Measurements from ENCODE around the gene GNAT1. TPM values are rescaled to one million over a fixed set of nuclear protein-coding genes. Genes with fewer than 3 reads are reported as not detected.
"Not testable (repeated sequence)": the region's sequence is repeated elsewhere in the genome, so short reads cannot be mapped to it uniquely, and the experiment has no call there.

Gene GNAT1
- total RNA-seq, 1 donor from 2014 or later: not detected

GRCh38 chr3:50203809-50204803 is 12.7 kb downstream of the GNAT1 start:
- DNase-seq: no peak

DNA sequence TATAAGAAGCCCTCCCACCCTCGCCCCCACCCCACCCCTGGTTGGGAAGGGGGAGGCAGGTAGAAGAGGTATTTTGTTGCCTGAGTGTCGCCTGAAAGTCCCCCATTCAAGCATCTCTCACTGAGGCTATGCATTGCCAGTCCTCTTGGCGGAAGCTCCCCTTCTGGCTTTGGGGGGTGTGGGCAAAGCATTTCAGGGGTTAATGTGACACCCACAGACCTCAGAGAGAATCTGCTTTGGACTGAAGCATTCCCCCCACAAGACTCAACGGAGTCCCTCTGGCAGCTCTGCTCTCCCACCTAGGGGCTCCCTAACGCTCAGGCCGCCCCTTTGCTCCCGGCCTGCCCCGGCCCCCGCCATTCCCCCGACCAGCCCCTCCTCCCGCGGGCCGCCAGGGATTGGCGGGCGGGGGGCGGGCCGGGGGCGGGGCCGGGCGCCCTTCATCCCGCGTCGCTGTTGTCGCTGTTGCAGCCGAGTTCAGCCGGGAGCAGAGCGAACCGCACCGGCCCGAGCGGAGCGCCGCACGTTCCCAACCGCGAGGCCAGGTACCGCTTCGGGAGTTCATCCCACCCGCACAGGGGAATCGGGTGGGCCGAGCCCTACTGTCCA is 13.5 kb downstream of the GNAT1 start, which contains the start of gene SLC38A3:
TSS of gene SLC38A3 (plus strand) at position 468 of the 609 bp plus-strand sequence. CDS start 8,929 bp downstream, outside the sequence.
- DNase-seq: peak; percentile 21

DNA sequence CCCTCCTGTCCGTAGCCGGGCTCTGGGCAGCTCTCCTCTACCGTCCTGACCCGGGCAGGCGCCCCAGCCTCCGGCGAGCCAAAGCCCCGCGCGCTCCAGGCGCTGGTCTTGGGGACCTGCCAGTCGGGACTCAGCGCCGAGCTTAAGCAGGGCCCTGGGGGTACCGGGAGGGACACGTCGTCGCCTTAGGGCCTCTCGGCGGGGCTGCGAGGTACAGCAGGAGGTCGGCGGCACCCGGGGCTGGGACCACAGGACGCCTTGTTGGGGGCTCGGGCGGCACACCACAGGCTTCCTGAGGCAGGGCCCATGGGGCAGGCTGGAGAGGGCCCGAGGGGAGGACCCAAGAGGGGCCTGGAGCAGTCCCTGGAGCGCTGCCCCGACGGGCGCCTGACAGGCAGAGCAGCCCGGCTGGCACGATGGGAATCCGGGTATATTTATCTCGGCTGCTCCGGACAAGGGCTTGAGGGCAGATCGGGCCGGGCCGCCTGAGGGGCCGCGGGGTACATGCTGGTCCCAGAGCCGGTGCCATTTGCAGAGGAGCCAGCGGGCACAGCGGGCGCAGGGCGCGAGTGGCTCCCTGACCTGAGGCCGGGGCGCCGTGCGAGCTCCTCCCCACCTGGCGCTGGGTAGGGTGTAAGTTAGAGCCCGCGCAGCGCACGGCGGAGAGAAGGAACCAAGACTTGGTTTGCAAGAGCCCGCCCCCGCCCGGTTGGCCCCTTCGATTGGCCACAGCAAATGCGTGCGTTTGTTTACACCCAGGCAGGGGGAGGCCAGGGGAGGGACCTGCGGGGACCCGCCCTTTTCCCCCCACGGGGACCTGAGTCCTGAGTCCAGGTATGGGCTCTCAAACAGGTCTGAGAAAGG is 14.2 kb downstream of the GNAT1 start:
- DNase-seq: peak; percentile 43

- no peak for DNase-seq
These were observed 16.1 kb downstream of the GNAT1 start for GRCh38 chr3:50207359-50208042.

DNA sequence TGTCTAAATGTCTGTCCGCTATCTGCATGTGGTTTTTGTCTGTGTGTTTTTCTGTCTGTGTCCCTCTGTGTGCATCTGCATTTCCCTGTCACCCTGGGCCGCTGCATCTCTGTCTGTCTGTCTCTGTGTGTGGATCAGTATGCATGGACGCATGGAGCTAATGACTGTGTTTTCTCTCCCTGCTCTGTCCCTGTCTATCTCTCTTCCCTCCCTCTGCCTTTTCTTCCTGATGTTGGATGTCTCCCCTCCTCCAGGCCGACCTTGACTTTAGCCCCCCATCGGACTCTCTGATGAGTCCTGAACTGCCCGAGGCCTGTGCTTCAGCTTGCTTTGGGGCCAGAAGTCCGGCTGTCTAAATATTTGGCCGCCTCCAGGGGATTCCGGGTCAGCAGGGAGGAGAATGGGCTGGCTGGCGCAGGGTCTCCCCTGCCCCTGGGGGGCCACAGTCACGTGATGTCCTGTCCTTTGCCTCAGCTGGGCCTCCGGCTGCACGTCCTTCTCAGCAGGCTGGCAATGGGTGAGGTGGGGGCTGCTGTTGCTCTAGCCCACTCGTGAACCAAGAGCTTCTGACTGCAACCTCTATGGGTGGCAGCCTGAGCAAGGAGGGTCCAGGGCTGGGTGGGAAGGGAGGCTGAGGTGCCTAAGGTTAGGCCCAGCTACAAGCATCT is 17.4 kb downstream of the GNAT1 start:
- no peak for DNase-seq

DNA sequence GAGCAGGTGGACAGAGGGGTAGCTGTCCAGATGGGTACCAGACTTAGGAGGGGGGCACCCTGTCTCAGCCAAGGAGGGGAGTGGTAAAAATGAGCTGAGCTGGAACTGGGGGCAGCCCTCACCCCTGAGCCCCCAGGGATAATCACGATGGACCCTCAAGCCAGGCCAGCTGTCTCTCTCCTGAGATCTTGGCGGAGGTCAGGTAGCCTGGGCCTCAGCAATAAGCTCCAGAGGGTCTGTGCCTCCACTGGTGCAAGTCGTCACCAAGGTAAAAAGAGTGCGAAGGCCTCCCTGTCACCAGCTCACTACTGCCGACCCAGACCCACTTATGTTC is 18.7 kb downstream of the GNAT1 start:
- DNase-seq: no peak

DNA sequence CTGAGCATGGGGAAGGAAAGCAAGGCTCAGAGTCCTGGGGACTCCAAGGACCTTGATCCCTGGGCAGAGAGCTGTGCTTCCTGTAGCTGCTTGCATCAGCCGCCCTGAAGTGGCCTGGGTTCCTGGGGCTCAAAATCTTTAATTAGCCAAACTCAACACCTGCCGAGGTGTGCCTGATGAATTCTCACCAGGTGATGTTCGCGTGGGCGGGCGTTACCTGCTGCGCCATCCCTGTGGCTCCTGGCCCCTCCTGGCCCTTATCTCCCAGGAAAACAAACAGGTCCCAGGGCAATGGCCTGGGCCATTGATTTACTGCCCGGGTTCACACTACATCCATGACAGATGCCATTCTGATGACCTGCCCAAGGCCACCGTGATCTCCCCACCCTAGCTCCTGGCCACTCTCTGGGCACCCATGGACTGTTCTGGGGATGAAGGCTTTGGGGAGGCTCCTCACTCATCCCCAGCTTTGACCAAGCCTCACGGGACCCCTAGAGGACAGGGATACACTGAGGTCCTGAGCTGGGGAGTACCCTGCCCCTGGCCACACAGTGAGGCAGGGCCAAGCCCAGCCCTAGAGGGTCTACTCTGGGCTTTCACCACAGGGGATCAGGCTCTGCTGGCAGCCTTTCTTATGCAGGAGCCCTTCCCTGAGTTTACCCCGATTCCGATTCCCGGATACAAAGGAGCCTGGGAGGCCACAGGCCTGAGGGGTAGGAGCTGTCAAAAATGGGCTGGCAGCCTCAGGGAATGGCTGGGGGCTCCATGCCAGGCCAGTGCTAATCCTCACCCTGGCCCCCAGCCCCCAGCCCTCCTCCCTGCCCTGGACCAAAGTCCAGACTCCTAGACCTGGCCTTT is 19.3 kb downstream of the GNAT1 start:
- DNase-seq: no peak

- not testable (repeated sequence) for DNase-seq
These were observed 19.9 kb downstream of the GNAT1 start for GRCh38 chr3:50211368-50211717.

DNA sequence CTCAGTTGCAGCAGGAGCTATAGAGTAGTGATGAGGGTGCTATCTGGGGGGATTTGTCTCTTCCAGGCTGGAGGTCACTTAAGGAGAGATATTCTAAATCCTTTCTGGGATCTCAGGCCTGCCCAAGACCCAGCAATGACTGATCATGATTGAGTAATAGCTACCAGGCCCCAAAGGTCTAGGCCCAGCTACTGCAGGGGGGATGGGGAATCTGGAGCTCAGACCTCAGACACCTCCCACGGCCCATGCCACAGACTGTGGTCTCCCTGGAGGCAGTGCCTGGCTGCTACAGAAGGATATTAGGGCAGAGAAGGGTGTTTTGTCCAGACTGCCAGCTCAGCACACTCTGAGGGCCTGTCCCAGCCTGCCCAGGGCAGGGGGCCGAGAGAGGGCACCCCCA is 20.5 kb downstream of the GNAT1 start:
- DNase-seq: no peak

DNA sequence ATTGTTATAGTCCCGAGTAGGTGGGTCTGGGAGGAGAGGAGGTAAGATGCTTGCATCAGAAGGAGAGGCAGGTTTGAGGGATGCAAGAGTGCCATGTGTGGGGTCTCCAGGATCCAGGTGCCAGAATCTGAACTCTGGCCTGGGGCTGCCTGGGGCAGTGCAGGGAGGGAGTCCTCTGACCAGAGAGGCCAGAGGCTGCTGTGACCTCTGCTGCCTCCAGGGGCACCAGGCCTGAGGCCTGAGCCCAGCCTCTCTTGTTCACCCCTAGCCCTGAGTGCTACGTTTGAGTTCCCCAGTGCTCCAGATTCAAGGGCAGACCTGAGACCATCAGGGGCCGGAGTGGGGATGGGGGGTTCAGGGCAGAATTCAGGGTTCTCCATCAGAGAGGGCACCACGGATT is 21.1 kb downstream of the GNAT1 start:
- no peak for DNase-seq

DNA sequence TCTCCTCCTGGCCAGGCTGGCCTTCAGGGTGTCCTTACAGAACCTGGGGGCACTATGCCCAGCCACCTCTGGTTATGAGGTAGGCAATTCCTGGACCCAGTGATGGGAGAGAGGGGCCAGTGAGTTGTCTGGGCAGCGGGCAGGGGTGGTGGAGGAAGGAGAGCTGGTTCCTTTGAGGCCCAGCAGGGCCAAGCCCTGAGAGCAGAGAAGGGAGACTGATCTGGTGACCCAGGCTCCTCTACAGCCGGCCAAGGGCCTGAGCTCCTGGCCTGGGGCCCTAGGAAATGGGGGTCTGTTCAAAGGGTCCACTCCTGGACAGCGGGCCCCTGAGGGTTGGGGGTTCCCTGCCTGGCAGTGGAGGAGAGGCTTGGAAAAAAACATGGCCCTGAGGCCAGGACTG is 21.6 kb downstream of the GNAT1 start:
- DNase-seq: no peak

- DNase-seq: no peak
These were observed 22.0 kb downstream of the GNAT1 start for GRCh38 chr3:50213373-50213772.

GRCh38 chr3:50214824-50215223 is 23.4 kb downstream of the GNAT1 start:
- no peak for DNase-seq

DNA sequence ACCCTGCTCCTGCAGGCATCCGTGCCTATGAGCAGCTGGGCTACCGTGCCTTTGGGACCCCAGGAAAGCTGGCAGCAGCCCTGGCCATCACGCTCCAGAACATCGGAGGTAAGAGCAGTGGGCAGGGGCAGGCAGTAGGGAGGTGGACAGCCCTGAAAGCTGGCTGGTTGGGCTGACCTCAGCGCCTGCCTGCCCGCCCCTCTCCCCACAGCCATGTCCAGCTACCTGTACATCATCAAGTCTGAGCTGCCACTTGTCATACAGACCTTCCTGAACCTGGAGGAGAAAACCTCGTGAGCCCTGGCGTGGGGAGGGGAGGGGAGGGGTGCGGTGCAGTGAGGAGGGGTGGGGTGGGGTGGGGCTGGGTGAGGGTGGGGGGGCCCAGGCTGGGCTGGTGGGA is 24.1 kb downstream of the GNAT1 start:
- no peak for DNase-seq

DNA sequence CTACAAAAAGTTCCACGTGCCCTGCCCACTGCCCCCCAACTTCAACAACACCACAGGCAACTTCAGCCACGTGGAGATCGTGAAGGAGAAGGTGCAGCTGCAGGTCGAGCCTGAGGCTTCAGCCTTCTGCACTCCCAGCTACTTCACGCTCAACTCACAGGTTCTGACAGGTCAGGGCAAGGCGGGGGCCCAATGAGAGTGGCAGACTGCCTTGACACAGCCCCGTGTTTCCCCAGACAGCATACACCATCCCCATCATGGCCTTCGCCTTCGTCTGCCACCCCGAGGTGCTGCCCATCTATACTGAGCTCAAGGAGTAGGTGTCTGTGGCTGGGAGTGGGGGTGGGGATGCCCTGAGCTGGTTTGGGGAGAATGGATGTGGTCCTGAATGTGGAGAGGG is 26.3 kb downstream of the GNAT1 start:
- DNase-seq: no peak

DNA sequence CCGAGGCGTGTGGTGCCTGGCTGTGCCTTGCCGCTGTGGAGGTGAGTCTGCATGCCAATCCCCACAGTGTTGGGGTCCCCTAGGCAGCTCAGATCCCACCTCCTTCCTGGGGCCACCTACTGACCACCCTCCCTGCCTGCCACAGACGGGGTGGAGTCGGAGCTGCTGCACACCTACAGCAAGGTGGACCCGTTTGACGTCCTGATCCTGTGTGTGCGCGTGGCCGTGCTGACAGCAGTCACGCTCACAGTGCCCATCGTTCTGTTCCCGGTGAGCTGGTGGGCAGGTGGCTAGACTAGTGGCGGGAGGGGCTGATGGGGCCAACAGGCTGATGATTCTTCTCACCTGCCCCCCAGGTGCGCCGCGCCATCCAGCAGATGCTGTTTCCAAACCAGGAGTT is 27.0 kb downstream of the GNAT1 start:
- DNase-seq: no peak

DNA sequence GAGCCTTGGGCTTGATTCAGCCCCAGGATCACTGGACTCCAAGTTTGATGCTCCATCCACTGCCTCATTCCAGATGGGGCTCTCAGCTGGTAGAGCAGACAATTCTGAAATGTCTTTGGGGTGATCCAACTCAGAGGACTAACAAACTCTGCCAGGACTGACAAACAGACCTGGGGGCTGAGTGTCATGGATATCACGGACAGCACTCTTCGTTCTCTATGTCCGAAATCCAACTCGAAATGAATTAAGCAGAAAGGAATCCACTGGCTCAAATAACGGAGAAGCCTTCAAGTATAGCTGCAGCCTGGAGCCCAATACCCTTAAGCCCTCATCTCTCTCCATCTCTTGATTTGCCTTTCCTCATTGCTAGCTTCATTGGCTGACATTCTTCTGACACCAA is 27.9 kb downstream of the GNAT1 start:
- no peak for DNase-seq

DNA sequence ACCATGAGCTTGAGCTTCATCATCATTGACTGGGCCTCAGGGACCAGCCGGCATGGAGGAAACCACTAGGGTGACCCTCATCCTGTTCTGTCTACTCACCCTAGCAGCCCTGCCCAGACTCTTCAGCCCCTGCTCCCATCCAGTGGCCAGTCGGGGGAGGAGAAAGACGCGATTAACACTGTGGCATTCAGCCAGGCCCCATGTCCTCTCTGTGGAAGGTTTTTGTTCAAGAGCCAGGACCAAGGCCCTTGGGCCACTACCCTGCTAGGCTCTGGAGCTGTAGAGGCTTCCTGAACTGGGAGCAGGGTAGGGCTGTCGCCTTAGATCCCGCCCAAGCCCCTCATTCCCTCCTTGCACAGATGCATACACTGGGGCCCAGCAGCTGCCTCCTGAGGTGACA is 28.7 kb downstream of the GNAT1 start:
- DNase-seq: no peak

GRCh38 chr3:50221051-50221410 is 29.6 kb downstream of the GNAT1 start:
- no peak for DNase-seq

DNA sequence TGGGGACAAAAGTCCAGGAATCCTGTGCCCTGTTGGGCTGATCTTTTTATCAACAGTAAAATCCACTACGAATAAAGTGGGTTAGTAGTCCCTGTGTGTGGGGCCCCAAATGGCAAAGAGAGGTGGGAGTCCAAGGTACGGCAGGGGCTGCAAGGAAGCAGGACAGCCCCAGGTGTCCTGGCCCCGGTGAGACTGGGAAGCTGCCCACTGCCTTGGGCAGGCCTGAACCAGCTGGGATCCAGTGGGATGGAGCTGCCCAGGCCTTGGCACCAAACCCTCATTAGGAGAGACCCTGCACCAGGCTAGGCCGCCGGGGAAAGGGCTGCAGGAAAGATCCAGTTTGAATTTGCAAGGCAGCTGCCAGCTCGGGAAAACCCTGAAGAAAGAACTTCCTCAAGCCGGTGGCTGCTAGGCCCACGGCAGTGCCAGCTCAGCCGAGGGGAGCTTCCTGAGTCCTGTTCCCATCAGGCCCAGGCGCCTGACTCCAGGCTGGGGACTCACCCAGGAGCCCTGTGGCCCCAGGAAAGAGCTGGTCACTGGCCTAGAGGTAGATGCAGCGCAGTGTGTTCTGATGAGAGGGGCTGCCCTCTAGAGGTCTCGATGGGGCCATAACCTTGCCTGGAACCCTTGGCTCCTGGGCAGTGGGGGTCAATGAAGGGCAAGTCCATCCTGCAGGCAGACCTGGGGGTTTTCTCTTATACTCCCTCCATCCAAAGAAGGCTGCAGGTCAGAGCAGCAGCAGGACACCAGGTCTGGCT is 30.2 kb downstream of the GNAT1 start:
- no peak for DNase-seq

All from dermis blood vessel endothelial cell (primary cell).